Stimulated activated CD8-positive, alpha-beta memory T cell treated with anti-CD3 and anti-CD28 coated beads, Interleukin-15, amount 100 ng/mL, for 48 hours (primary cell): Measurements from ENCODE around the gene SLC25A4.

ENCODE experiments used
- DNase-seq, 2 donors: peaks; one replicate each; pipeline ENCODE4 v3.0.0-alpha.2; 2020; ENCODE audit warnings: low read depth in 2 of 2

The SLC25A4 gene

GRCh38 chr4:185120631-185120946 lies 22.5 kb upstream of the SLC25A4 start:
- DNase-seq: no peak

GRCh38 chr4:185122681-185123345 lies 20.3 kb upstream of the SLC25A4 start:
- no peak for DNase-seq

- DNase-seq: no peak
These were observed 19.1 kb upstream of the SLC25A4 start for GRCh38 chr4:185124006-185124405.

GRCh38 chr4:185127021-185127925 lies 15.8 kb upstream of the SLC25A4 start:
- no peak for DNase-seq

- no peak for DNase-seq
These were observed 14.6 kb upstream of the SLC25A4 start for GRCh38 chr4:185128272-185129119.

- no peak for DNase-seq
These were observed 8.7 kb upstream of the SLC25A4 start for GRCh38 chr4:185134307-185134869.

- DNase-seq: no peak
These were observed 5.7 kb upstream of the SLC25A4 start for GRCh38 chr4:185137233-185137925.

- DNase-seq: no peak
These were observed 4.9 kb upstream of the SLC25A4 start for GRCh38 chr4:185138161-185138560.

GRCh38 chr4:185139736-185140135 lies 3.3 kb upstream of the SLC25A4 start:
- no peak for DNase-seq

- DNase-seq: no peak
These were observed 1.3 kb upstream of the SLC25A4 start for GRCh38 chr4:185141777-185142176.

GRCh38 chr4:185142564-185142911 lies 528 bp upstream of the SLC25A4 start:
- no peak for DNase-seq

- DNase-seq: no peak
These were observed 519 bp downstream of the SLC25A4 start for GRCh38 chr4:185143601-185143969.

- no peak for DNase-seq
These were observed 1.7 kb downstream of the SLC25A4 start for GRCh38 chr4:185144601-185145240.

GRCh38 chr4:185145572-185145971 lies 2.5 kb downstream of the SLC25A4 start:
- no peak for DNase-seq

- no peak for DNase-seq
These were observed 6.3 kb downstream of the SLC25A4 start for GRCh38 chr4:185149392-185149791.

GRCh38 chr4:185151296-185151695 lies 8.2 kb downstream of the SLC25A4 start:
- DNase-seq: no peak

- no peak for DNase-seq
These were observed 22.6 kb downstream of the SLC25A4 start for GRCh38 chr4:185165605-185166063.

GRCh38 chr4:185167234-185167633 lies 24.2 kb downstream of the SLC25A4 start:
- DNase-seq: no peak

GRCh38 chr4:185171373-185172071 lies 28.5 kb downstream of the SLC25A4 start:
- no peak for DNase-seq

- DNase-seq: no peak
These were observed 36.4 kb downstream of the SLC25A4 start for GRCh38 chr4:185179488-185179887.
